HEK293 (cell line): ENCODE data around the gene KIRREL1.

Source experiments
- CTCF ChIP-seq: fragments of 450-650 bp; formaldehyde crosslinking; IDR thresholded peaks from 2 replicates; pipeline ENCODE4 v1.5.1; 2016; ENCODE audit warnings: missing biosample characterization, missing genetic modification characterization
- GLI2 ChIP-seq: fragments of 450-650 bp; formaldehyde crosslinking; IDR thresholded peaks from 2 replicates; pipeline ENCODE4; 2017; ENCODE audit warnings: missing biosample characterization, missing genetic modification characterization, low read depth, borderline replicate concordance
- SP3 ChIP-seq: fragments of 450-650 bp; formaldehyde crosslinking; IDR thresholded peaks from 2 replicates; pipeline ENCODE4 v1.5.1; 2016; ENCODE audit warnings: missing biosample characterization, missing genetic modification characterization
- TCF7L2 ChIP-seq: IDR thresholded peaks from 2 replicates; pipeline ENCODE4 v1.6.1; 2011; ENCODE audit warnings: low read depth, mild to moderate bottlenecking, inconsistent platforms, low read length, moderate library complexity, borderline replicate concordance
- YY1 ChIP-seq: fragments of 450-650 bp; formaldehyde crosslinking; IDR thresholded peaks from 2 replicates; pipeline ENCODE4 v1.5.1; 2018; ENCODE audit warnings: missing biosample characterization, missing genetic modification characterization
- ZBTB20 ChIP-seq: fragments of 450-650 bp; formaldehyde crosslinking; IDR thresholded peaks from 2 replicates; pipeline ENCODE4 v1.5.1; 2016; ENCODE audit warnings: missing biosample characterization, missing genetic modification characterization
- ZNF266 ChIP-seq: fragments of 450-650 bp; formaldehyde crosslinking; IDR thresholded peaks from 2 replicates; pipeline ENCODE4 v1.5.1; 2016; ENCODE audit warnings: missing biosample characterization, missing genetic modification characterization, low read depth
- ZNF324 ChIP-seq: fragments of 450-650 bp; formaldehyde crosslinking; IDR thresholded peaks from 2 replicates; pipeline ENCODE4 v1.5.1; 2016; ENCODE audit warnings: missing biosample characterization, missing genetic modification characterization
- ZNF362 ChIP-seq: fragments of 450-650 bp; formaldehyde crosslinking; IDR thresholded peaks from 2 replicates; pipeline ENCODE4 v1.5.1; 2016; ENCODE audit warnings: missing biosample characterization, missing genetic modification characterization
- ZNF416 ChIP-seq: fragments of 450-650 bp; formaldehyde crosslinking; IDR thresholded peaks from 2 replicates; pipeline ENCODE4 v1.5.1; 2016; ENCODE audit warnings: missing biosample characterization, missing genetic modification characterization
- ZNF600 ChIP-seq: fragments of 450-650 bp; formaldehyde crosslinking; IDR thresholded peaks from 2 replicates; pipeline ENCODE4 v1.5.1; 2016; ENCODE audit warnings: missing biosample characterization, missing genetic modification characterization
- TF ChIP-seq, protein P1 (sequence below): fragments of 450-650 bp; formaldehyde crosslinking; IDR thresholded peaks from 2 replicates; pipeline ENCODE4 v1.5.1; 2017; ENCODE audit warnings: missing biosample characterization, missing genetic modification characterization
- TF ChIP-seq, protein P2 (sequence below): fragments of 450-650 bp; formaldehyde crosslinking; IDR thresholded peaks from 2 replicates; pipeline ENCODE4 v1.5.1; 2016; ENCODE audit warnings: missing biosample characterization, missing genetic modification characterization, low read depth

DNA sequence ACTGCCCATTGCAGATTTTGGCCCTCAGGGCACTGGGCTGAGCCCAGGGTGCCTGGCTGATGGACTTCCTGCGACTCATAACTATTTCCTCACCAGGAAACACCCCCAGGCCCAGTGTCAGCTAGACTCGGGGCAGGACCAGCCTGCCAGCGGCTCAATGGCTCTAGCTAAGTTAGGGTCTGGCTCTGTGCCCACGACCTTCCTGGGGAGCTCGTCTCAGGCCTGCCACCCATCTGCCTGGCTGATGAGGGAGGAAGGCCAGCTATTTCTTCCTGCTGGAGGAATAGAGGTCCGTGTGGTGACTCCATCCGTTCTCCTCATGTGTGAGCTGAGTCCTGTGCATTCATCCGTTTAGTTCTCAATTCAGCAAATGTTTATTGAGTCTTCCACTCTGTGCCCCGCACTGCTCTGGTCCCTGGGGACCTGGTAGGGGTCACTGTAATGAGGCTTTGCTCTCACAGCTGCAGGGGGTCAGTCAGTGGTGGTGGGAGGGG lies 44.5 kb downstream of the KIRREL1 start:
- TF ChIP-seq CTCF (tag by site-specific recombination), result no peak
- TF ChIP-seq, protein P1, sequence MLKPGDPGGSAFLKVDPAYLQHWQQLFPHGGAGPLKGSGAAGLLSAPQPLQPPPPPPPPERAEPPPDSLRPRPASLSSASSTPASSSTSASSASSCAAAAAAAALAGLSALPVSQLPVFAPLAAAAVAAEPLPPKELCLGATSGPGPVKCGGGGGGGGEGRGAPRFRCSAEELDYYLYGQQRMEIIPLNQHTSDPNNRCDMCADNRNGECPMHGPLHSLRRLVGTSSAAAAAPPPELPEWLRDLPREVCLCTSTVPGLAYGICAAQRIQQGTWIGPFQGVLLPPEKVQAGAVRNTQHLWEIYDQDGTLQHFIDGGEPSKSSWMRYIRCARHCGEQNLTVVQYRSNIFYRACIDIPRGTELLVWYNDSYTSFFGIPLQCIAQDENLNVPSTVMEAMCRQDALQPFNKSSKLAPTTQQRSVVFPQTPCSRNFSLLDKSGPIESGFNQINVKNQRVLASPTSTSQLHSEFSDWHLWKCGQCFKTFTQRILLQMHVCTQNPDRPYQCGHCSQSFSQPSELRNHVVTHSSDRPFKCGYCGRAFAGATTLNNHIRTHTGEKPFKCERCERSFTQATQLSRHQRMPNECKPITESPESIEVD (tag by site-specific recombination), result no peak
- no peak for TF ChIP-seq ZNF266 (tag by site-specific recombination)
- TF ChIP-seq ZNF416, result no peak
- no peak for TF ChIP-seq ZNF324 (tag by site-specific recombination)
- TF ChIP-seq GLI2 (tag by site-specific recombination), result no peak
- no peak for TF ChIP-seq ZBTB20 (tag by site-specific recombination)
- no peak for TF ChIP-seq ZNF362 (tag by site-specific recombination)
- no peak for TF ChIP-seq YY1 (tag by site-specific recombination)
- TF ChIP-seq ZNF600 (tag by site-specific recombination), result no peak
- no peak for TF ChIP-seq TCF7L2
- TF ChIP-seq, protein P2, sequence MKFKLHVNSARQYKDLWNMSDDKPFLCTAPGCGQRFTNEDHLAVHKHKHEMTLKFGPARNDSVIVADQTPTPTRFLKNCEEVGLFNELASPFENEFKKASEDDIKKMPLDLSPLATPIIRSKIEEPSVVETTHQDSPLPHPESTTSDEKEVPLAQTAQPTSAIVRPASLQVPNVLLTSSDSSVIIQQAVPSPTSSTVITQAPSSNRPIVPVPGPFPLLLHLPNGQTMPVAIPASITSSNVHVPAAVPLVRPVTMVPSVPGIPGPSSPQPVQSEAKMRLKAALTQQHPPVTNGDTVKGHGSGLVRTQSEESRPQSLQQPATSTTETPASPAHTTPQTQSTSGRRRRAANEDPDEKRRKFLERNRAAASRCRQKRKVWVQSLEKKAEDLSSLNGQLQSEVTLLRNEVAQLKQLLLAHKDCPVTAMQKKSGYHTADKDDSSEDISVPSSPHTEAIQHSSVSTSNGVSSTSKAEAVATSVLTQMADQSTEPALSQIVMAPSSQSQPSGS, result no peak
- TF ChIP-seq SP3 (tag by site-specific recombination), result no peak
